Measurements from ENCODE around the gene WDR81. TPM values are rescaled to one million over a fixed set of nuclear protein-coding genes. Genes with fewer than 3 reads are reported as not detected.

Gene WDR81
- total and polyA plus RNA-seq, 11 donors: 7.2 to 29.0 (median 9.3) TPM

- 32 to 51% (median 50%) methylated on average over 8 of the region's 8 CpGs for whole genome bisulfite sequencing, 4 donors
- peak in 3 of 4 donors; percentile 19 to 41 (median 38) for ATAC-seq
- intact Hi-C loops (cut with DNase I): loop anchor here in 6 of 10 donors (5.0 to 10.0 kb wide), 5 partner anchors 57 to 115 kb away; partner anchors contain the start of gene WDR81 (in 3 of the 6)
- Histone ChIP-seq H3K4me3 (peak overlapping the region in 1 of 12 donors; percentile 8), H3K9me3 (no peaks in the 10 kb centered on the region), H3K4me1 (peaks cover 0 to 53% (median 31%) of the 10 kb centered on the region in 12 donors), H3K27ac (peak overlapping the region; percentile 67 to 96 (median 88)), H3K36me3 (peaks cover 0 to 65% (median 52%) of the 10 kb centered on the region in 9 donors), H3K27me3 (no peaks in the 10 kb centered on the region)
- peak in 4 of 5 donors; percentile 79 to 82 (median 80) for DNase-seq
- TF ChIP-seq CTCF (IDR thresholded peaks at IDR 0.05): no peak
- TF ChIP-seq POLR2A (IDR thresholded peaks at IDR 0.05): no peak
These were observed 55.1 kb downstream of the WDR81 start for GRCh38 chr17:1779571-1780131.

- peak overlapping the region in 4 of 12 donors; percentile 0 to 43 (median 24) for H3K4me3 ChIP-seq
- H3K27ac ChIP-seq: peak overlapping the region; percentile 67 to 97 (median 92)
These were observed 57.7 kb downstream of the WDR81 start for GRCh38 chr17:1782171-1782567.

GRCh38 chr17:1783271-1783670 lies 58.8 kb downstream of the WDR81 start:
- no peak for TF ChIP-seq POLR2A (IDR thresholded peaks at IDR 0.05)
- TF ChIP-seq CTCF (IDR thresholded peaks at IDR 0.05): no peak
- Histone ChIP-seq H3K4me1 (peaks cover 5 to 86% (median 60%) of the 10 kb centered on the region in 12 donors), H3K4me3 (peak overlapping the region in 9 of 12 donors; percentile 8 to 43 (median 19)), H3K27me3 (no peaks in the 10 kb centered on the region), H3K9me3 (no peaks in the 10 kb centered on the region), H3K27ac (peak overlapping the region; percentile 83 to 97 (median 92)), H3K36me3 (peaks cover 0 to 31% (median 18%) of the 10 kb centered on the region in 9 donors)
- ATAC-seq: peak in 1 of 4 donors; percentile 1
- WGBS, 4 donors: 79 to 86% (median 84%) methylated on average over 19 of the region's 19 CpGs
- peak in 2 of 5 donors; percentile 45 to 57 for DNase-seq
- intact Hi-C loops (cut with DNase I): loop anchor here in 8 of 10 donors (2.0 to 10.0 kb wide), 7 partner anchors 58 to 118 kb away; partner anchors contain the start of gene WDR81 (in 5 of the 8)

More at GRCh38 chr17:1782171-1782567, 57.7 kb downstream of the WDR81 start:
- DNase-seq (no peak), ATAC-seq (no peak)
- WGBS, 4 donors: 60 to 74% (median 67%) methylated on average over 6 of the region's 6 CpGs
- Histone ChIP-seq H3K9me3 (no peaks in the 10 kb centered on the region), H3K36me3 (peaks cover 0 to 40% (median 28%) of the 10 kb centered on the region in 9 donors), H3K27me3 (no peaks in the 10 kb centered on the region), H3K4me1 (peaks cover 5 to 75% (median 50%) of the 10 kb centered on the region in 12 donors)
- TF ChIP-seq CTCF (IDR thresholded peaks at IDR 0.05): no peak
- TF ChIP-seq POLR2A (IDR thresholded peaks at IDR 0.05): no peak
- intact Hi-C loops (cut with DNase I): loop anchor here in 8 of 10 donors (2.0 to 10.0 kb wide), 7 partner anchors 57 to 117 kb away; partner anchors contain the start of gene WDR81 (in 5 of the 8)

Measured in heart left ventricle (tissue), 16 donors.